Measurements from ENCODE around the gene PRKAG1.

PRKAG1 gene

DNA sequence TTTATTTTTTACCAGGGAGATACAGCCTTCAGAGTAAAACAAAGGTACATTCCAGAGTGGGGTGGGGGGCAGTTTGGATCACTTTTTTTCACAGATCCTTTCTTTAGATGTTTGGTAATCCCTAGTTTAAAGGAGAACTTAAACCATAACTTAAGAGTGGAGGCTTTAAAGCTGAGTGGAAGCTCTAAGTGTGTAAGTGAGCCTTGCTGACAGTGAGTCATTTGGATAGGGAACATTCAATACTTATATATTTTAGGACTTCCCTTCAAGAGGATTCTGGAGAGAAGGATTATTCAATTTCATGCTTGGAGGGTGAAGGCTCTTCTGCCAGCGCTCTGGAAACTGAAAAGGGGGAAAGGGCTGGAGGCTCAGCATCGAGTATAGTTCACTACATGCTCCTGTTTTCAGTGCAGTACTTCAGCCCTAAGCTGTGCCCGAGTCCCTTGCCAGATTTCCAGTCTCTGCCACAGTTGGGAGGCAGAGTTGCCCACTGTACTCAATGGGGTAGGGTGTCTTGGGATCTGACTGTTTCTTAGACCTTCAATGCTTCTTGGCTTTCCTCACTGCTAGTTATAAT lies 8.4 kb downstream of the PRKAG1 start:
- DNase-seq (ENCODE audit: low spot score) = no peak

DNA sequence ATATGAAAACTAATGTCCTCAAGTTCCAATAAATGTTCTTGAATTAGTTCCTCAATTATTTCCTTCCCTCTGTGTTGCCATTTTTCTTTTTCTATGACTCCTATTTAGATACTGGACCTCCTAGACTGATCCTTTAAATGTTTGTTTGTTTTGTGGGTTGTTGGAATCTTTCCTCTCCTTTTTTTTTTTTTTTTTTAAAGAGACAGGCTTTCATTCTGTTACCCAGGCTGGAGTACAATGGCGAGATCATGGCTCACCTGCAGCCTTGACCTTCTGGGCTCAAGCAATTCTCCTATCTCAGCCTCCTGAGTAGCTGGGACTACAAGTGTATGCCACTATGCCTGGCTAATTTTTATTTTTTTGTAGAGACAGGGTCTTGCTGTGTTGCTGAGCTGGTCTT lies 9.6 kb downstream of the PRKAG1 start:
- DNase-seq (ENCODE audit: low spot score) = no peak

DNA sequence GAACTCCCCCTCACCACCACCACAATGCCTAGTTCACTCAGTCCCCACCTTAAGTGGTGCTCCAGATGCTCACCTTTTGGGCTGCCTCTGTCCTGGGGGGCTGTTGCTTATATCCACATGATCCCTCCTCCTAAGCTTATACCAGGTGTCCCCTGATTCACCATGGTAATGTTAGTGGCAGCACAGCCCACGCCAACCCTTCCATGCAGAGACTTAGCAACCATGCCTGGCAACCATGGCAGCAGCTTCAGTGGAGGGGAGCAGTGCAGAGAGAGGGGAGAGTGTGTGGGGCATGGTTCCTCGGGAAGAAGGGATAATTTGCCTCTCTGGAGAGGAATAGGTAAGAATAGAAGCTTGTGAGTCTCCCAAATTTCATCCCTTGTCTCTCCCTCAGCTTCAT lies 18.2 kb downstream of the PRKAG1 start:
- DNase-seq (ENCODE audit: low spot score) = no peak

DNA sequence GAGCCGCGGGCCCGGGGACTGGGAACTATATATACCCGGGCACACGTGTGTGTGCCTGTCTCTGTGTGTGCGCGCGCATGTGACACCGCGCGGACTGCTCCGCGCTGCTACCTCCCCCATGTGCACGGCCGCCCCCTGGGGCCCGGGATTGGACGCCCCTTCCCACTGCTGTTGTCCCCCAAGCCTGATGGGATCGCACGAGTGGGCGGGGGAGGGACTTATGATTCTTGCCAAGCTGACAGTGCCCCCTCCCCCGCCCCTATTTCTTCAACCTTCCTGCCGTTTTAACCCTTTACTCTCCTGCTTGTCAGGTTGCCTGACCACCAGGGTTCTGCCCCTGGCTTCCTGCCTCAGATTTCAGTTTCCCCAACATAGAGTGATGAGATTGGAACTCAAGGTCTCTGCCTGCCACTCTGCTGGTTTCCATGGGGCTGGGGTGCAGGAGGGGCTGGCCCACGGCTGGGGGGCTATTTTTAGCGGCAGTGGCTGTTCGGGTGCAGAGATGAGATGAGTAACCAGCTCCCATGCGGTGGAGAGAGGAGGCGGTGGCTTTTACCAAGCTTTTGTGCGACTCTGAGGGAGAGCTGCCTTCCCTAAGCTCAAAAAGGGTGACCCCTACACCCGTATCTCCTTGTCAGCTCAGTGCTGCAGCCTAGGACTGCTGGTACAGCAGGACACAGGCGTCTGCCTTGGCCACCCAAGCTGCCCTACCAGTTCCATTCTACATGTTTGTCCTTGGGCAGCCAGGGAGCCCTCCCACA lies 19.0 kb downstream of the PRKAG1 start, which contains the start of gene DDN:
DDN (minus strand) TSS at position 5 of the 761 bp plus-strand sequence. CDS start 88 bp downstream, outside the sequence.
- peak; percentile 90 for DNase-seq (ENCODE audit: low spot score)

DNA sequence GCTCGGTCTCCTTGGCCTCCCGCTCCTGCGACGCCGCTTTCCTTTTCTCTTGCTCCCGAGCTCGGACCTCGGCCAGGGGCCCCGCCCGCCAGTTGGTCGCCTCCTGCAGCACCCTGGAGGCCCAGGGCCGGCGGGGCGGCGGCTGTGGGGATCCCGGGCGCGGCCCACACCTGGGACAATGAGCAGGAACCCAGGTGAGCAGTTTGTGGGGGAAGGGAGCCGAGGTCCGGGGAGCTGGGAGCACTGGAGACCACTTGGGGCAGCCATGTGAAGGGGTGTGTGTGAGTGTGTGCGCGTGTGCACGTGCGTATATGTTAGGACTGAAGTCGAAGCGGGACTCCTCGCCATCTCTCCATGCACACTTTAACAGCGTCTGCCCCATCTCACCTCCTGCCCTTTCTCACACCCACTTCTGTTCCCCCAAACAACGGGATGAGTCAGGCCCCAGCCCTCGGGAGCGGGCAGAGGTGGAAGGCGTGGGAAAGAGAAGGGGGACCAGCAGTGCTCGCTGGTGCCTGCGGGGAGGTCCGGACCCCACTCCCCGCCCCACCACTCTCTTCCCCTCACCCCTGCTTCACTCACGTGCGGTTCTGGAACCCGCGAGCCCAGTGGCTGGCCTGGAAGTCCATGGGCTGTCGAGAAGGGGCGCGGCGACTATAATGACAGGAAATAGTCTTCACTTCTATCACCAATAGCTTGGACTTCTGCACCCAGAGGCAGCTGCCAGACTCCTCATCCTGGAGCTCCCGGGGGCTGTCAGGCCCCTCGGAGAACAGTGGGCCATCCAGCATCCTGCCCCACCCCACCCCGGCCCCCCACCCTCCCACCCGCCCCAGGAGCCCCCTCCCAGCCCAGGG lies 19.9 kb downstream of the PRKAG1 start:
- DNase-seq (ENCODE audit: low spot score) = peak; percentile 61

DNA sequence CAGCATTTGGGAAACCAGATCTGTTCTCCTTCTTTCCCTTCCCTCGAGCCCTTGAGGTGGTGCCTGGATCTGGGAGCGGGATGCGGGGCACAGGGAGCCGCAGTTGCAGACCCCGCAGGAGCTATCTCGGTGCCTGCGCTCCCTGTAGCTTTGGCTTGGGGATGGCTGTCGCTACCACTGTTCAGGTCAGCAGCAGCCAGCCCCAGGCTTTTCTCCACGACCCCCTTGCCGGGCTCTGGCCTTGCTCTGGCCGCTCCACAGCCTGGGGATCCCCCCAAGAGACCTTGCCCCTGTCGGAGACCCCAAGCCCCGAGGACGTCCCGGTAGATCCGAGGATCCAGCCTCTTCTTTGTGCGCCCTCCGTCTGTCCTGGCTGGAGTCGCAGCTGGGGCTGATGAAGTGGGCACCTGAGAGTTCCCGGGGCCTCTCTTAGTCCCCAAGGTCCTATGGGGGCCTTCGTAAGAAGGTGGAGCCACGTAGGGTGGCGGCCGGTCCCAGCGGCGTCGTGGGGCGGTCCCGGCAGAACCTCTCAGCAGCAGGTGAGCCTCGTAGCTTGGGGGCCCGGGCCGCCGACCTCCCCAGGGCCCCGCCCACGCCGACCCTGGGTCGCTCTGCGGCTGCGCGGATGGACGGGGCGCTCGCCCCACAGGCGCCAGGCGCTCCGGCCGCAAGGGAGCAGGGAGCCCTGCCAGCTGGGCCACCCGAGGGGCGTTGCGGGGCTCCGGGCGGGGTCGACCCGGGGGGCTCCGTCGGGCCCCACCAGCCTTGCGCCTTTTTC lies 20.7 kb downstream of the PRKAG1 start:
- peak; percentile 69 for DNase-seq (ENCODE audit: low spot score)

DNA sequence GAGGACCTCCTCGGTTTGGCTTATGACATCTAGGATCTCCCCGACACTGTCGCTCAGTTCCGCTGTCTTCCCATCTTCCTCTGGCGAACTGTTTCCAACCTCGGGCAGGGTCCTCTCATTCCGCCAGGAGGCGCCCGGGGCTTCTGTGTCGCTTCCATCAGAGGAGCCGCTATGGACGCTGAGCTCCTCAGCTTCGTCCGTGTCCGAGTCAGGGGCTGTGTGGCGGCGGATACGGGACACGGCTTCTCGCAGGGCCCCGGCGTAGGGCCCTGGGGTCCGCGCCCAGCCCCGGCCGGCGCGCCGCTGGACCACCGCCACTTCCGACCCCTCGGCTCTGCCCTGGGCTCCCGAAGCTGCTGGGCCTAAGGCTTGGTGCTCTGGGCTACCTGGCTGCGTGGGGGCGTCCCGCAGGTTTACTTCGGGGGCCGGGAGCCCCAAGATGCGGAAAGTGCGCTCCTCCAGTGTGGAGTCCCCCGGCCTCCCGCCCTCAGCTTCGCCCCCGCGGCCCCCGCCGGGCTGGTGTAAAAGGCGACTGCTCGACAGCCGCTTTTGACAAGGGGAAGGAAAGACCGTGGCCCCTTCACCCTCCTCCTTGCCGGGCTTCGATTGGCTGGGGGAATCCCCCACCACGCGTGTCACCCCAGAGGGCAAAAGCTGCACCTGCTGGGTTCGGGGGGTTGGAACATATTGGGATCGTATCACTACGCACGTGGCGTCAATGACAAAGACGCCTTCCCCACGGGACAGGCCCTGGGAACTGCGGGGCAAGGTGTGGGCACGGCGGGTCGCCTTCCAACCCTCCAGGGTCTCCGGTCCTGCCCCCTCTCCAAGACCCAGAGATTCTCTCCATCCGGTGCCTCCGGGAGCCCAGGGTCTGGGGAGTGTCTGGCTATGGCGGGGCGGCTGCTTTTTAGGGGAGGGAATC lies 21.5 kb downstream of the PRKAG1 start:
- DNase-seq (ENCODE audit: low spot score) = peak; percentile 64

DNA sequence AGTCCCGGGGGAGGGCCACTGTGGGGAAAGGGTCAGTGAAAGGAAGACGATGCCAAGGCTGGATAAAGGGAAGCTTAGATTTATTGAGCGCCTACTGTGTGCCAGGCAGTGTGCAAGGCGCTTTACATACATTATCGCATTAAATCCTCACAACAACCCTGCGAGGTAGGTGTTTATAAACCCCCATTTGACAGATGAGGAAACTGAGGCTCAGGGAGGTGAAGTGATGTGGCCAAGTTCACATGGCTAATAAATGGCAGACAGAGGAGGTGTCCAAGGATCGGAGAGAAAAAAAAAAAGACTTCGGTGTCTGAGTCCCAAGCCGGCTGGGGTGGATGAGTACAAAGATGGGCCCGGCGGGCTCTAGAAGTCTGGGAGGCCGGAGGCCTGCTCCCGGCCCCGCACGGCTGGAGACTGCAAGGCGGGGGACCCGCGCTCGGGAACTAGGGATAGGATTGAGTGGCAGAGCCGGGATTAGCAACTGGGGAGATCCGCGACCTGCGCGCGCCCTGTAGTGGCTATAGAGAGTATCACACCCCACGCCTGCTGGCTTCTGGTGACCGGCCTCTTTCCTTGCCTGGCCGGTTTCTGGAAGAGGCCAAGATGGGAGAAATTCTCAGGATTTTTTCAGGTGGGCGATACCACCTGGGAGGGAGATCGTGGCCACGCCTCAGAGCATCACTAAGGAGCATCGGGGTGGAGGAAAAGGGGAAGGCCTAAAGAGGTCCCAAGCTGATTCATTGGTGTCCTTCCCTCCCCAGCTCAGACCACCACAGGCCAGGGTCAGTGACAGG lies 23.3 kb downstream of the PRKAG1 start:
- DNase-seq (ENCODE audit: low spot score) = peak; percentile 55

DNA sequence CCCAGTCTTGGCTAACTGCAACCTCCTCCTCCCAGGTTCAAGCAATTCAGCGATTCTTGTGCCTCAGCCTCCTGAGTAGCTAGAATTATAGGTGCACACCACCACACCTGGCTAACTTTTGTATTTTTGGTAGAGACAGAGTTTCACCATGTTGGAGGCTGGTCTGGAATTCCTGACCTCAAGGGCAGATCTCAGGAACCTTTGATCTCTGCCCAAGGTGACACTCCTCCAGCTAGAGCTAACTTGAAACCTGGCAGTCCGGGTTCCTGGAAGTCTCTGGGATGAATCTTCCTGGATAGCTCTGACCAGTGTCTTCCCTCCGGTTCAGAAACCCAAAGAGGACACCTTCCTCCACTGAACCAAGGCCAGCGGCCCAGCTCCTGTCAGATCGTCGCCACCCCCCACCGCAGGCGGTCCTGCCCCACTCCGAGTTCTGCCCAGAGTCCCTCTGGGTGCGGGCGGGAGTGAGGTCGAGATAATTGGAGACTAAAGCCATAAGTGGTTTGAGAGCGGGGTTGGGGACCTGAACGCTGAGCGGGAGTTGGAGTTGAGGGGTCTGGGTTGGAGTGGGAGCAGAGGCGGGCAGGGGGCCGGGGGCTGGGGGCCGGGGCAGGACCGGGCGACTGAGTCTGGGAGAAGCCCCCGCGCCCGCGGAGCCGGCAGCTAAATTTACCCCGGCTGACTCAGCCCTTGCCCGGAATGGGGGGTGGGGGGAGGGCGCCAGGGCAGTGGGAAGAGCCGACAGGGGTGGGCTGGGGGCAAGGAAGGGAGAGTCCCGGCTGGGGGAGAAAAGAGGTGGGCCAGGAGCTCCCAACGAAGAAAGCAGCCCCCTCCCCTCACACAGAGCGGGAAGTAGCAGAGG lies 24.1 kb downstream of the PRKAG1 start:
- no peak for DNase-seq (ENCODE audit: low spot score)

DNA sequence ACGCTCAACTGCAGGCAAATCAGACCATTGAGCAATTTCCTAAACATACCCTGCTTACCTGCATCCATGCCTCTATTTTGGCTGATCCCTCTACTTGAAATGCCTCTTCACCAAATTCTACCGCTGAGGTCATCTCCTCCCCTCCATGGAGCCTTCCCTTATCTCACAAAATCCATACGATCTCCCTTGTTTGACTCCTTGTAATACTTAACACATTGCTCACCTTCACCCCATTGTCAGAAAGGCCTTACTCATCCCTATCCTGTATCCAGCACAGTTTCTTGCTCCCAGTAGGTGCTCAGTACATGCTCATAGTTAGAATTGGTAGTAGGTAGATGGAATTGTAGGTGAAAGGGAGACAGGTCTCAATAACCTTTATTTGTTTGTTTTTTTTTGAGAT lies 24.8 kb downstream of the PRKAG1 start:
- no peak for DNase-seq (ENCODE audit: low spot score)

DNA sequence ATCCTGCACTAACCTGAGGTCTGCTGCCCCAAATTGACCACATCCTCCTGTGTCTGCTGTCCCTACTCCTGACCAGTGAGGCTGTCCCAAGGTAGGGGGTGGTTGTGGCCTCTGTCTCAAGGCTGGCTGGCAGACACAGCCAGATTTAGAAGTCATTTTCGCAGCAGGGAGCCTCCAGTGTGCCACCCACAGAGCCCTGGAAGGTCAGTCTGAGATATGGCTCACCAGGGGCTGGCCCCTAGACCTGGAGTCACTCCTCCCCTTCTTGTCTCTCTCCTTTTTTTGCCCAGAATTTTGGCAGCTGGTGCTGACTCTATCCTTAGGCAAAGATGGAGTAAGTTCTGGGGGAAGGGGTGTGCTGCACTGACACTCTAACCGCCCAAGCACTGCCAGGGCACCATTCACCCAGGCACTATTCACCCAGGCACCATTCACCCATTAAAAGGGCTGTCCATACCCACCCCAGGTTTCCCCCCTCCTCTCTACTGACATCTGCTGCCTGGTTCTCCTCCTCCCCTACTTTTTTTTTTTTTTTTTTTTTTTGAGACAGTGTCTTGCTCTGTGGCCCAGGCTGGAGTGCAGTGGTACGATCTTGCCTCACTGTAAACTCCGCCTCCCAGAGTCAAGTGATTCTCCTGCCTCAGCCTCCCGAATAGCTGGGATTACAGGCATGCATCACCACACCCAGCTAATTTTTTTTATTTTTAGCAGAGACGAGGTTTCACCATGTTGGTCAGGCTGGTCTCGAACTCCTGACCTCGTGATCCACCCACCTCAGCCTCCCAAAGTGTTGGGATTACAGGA lies 27.1 kb downstream of the PRKAG1 start:
- no peak for DNase-seq (ENCODE audit: low spot score)

DNA sequence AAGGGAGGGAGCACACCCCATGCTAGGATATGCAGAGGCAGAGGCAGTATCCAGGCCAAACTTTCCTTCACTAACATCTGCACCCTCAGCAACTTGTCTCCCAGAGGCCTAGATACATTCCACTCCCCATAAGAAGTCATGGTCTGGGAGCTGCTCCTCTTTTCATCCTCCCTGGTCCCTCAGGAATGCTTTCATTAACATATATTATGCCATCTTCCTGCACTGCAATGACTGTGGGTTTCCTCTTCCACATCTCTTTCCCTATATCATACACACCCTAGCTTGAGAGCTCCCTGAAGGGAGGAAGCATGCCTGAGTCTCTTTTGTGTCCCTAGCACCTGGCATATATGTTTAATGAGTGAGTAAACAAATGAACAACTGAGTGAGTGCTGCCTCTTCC lies 28.0 kb downstream of the PRKAG1 start:
- DNase-seq (ENCODE audit: low spot score) = no peak

DNA sequence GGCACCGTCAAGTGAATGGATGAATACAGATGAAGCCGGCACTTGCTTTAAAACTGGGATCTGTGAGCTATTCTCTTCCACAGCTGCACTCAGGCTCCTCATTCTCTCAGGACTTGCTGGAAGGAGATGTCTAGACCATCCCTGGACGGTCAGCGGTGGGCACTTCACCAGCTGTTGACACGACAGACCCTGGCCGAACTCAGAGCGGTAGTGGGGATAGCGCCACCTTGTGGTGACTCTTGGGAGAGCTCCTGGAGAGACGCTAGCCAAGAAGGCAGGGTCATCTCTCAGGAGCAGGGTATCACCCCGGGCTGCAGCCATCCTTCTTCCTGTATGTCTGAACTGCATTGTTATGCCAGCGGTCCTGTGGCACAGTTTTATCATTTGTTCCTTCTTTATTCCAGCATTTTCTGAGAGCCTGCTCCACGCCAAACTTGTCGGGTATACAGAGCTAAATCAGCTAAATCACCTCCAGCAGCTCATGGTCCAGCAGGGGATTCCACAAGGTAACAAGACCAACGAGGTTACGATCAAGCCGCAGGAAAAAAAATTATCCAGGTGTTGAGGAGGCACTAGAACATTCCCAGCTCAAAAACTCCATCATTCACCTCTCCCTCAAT lies 30.4 kb downstream of the PRKAG1 start:
- DNase-seq (ENCODE audit: low spot score) = peak; percentile 77

DNA sequence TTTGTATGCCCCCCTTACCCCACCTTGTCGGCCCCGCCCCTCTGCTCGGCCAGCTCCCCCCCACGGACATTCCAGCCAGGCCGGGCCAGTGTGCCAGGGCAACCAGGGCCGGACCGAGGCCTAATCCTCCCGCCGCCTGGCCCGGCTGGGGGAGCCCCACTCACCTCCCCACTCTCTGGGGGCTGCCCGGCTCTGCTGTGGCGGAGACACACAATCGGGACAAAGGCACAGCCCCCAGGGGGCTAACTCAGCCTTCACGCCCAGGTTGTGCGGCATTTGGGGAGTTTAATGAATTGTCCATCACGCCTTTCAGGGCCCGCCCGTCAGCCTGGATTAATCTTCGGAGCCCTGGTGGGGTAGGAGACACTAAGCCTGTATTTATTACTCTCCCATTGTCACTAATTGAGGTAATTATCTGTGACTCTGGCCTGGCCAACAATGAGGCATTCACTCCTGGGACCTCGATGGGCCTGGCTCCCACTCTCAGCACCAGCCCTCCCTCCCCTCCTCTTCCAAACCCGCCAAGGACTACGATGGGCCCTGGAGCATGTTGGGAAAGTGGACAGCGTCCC lies 31.8 kb downstream of the PRKAG1 start:
- no peak for DNase-seq (ENCODE audit: low spot score)

DNA sequence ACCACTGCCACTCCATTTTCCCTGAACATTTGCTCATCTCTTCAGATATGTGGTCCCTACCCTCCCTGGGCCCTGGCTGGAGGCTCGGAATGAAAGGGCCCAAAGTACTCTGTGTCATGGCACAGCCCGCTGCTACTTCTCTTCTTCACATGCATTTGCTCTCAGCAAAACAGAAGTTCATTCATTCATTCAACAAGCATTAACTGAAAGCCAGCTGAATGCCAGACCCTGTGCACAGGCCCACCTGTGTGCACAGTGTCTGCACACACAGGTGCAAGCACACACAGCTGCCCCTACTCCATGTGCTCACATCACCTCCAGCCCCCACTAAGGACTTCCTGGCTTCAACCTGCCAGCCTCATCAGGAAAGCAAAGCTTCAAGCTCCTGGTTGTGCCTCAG lies 32.7 kb downstream of the PRKAG1 start:
- DNase-seq (ENCODE audit: low spot score) = no peak

DNA sequence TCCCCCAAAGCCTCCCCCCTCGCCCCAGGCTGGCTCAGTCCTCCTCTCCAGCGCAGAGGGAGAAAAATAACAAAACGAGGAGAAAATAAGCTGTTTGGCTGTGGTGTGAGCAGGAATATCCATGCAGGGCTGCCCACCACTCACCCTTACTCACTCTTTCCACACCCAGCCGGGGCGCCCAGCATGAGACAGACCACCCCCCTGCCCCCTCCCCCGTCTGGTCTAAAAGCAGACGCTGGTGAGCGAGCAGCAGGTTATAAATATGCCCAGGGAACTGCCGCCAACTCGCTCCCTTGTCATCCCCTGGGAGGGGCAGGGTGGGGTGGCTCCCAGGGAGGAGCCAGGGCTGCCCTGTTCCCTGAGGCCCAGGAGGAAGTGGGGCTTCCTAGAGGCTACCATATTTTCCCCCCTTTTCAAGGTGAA lies 33.1 kb downstream of the PRKAG1 start:
- no peak for DNase-seq (ENCODE audit: low spot score)

DNA sequence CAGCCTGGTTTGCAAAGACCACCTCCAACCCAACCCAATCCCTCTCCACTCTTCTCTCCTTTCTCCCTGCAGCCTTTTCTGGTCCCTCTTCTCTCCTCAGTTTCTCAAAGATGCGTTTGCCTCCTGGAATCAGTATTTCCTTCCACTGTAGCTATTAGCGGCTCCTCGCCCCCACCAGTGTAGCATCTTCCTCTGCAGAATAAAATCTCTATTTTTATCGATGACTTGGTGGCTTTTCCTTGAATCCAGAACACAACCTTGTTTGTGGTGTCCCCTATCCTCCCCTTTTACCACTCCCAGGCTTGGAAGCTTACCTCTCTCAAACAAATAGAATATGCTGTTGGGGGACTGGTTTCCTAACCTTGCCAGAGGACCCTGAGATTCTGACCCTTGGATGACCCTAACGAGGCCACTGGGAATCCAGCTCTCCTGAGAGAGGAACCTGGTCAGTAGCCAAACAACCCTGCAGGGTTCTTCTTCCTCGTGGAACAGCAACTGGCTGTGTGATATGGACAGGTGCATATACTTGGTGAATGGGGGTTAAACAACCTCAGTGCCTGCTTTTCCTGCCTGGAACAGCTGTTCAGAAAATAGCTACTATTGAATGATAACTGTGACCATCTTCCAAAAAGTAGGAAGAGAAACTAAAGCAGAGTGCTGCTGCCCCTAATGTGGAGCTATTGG lies 36.0 kb downstream of the PRKAG1 start:
- DNase-seq (ENCODE audit: low spot score) = no peak

All from NAMALWA (cell line).